ENCODE data around the gene MOV10. TPM values are rescaled to one million over a fixed set of nuclear protein-coding genes. Genes with fewer than 3 reads are reported as not detected.

Gene MOV10
- total and polyA plus RNA-seq, 9 of the 15 experiments (the other 6 are each of a cell fraction or from before 2014, with no cell fraction given): 16.7 to 105 (median 49.5) TPM

GRCh38 chr1:112702420-112703261 lies 28.2 kb downstream of the MOV10 start:
- H3K9ac ChIP-seq (ENCODE audit: insufficient read depth in 1 of 2, low read depth in 2 of 2, low read length in 2 of 2): peak overlapping the region; percentile 69 to 82; a peak in 3 of 4 replicates
- H3K9me1 ChIP-seq (ENCODE audit: control insufficient read depth, insufficient read depth, low read length): no peaks in the 10 kb centered on the region
- 80% methylated on average over 12 of the region's 12 CpGs for WGBS (ENCODE audit: insufficient coverage, low coverage, missing lambda C conversion rate)
- no peaks in the 10 kb centered on the region for H4K20me1 ChIP-seq (replicated peaks; ENCODE audit: control insufficient read depth, insufficient read depth, low read length)
- no TSS peak for BruUV-seq (replicated peaks)
- peaks cover 65% of the 10 kb centered on the region for H3K36me3 ChIP-seq (ENCODE audit: control insufficient read depth, insufficient read depth, low read length)
- CTCF ChIA-PET (ENCODE audit: low intra/inter-chr PET ratio): no interaction called here
- peaks cover 72% of the 10 kb centered on the region for H3K79me2 ChIP-seq (ENCODE audit: control insufficient read depth, insufficient read depth, low read length)
- no peak overlapping the region for H3K4me3 ChIP-seq
- peaks cover 82 to 85% of the 10 kb centered on the region in 2 experiments for H3K4me1 ChIP-seq (replicated peaks in 1 of 2; ENCODE audit: control insufficient read depth in 2 of 2, insufficient read depth in 2 of 2, low read length in 2 of 2)
- no peaks in the 10 kb centered on the region for H3K27me3 ChIP-seq (ENCODE audit: control insufficient read depth in 2 of 2, insufficient read depth in 2 of 2, low read length in 2 of 2)
- no peaks in the 10 kb centered on the region for H3K9me3 ChIP-seq (replicated peaks; ENCODE audit: control insufficient read depth, insufficient read depth, low read depth, low read length)
- intact Hi-C loops (cut with micrococcal nuclease): loop anchor here (10.0 kb wide), 1 partner anchor 238 kb away; no protein-coding TSS in a partner anchor
- POLR2A ChIA-PET: interaction anchor here (0.9 to 4.6 kb wide), 5 partner anchors 10 to 84 kb away, joined by 4 to 42 read pairs (median 4); partner anchors contain the start of genes MOV10, PPM1J and ST7L
- TF ChIP-seq UBTF (IDR thresholded peaks at IDR 0.05; ENCODE audit: borderline replicate concordance in 1 of 2, low read depth in 2 of 2, low read length in 2 of 2) (no peak), POLR2B (IDR thresholded peaks at IDR 0.05; ENCODE audit: low read depth, partially characterized antibody) (peak; percentile 7), SRF (CRISPR knock-in tag; IDR thresholded peaks at IDR 0.05) (no peak), POLR2AphosphoS5 (IDR thresholded peaks at IDR 0.05; ENCODE audit: control insufficient read depth, insufficient read depth, low read depth, low read length) (peak; percentile 31), RBFOX2 (IDR thresholded peaks at IDR 0.05; ENCODE audit: low read depth, low read length) (0 out of 2 replicates have a peak, but pooled peaks have one; percentile 23), POLR2AphosphoS2 (IDR thresholded peaks at IDR 0.05; ENCODE audit: low read length) (peak; percentile 88; the same call in 1 of the 2 replicates), POLR2A (conservative IDR thresholded peaks at IDR 0.05) (peak; percentile 25; the same call in 1 of the 2 replicates)
- TF ChIP-seq, protein P1, sequence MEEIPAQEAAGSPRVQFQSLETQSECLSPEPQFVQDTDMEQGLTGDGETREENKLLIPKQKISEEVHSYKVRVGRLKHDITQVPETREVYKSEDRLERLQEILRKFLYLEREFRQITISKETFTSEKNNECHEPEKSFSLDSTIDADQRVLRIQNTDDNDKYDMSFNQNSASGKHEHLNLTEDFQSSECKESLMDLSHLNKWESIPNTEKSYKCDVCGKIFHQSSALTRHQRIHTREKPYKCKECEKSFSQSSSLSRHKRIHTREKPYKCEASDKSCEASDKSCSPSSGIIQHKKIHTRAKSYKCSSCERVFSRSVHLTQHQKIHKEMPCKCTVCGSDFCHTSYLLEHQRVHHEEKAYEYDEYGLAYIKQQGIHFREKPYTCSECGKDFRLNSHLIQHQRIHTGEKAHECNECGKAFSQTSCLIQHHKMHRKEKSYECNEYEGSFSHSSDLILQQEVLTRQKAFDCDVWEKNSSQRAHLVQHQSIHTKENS (CRISPR knock-in tag; IDR thresholded peaks at IDR 0.05): no peak
- H2AFZ ChIP-seq (ENCODE audit: low read depth, low read length): no peak overlapping the region
- H3K4me2 ChIP-seq (ENCODE audit: insufficient read depth, low read length): no peak overlapping the region
- no peak for FAIRE-seq
- H3K27ac ChIP-seq (ENCODE audit: extremely low read depth, low read depth, low read length): peak overlapping the region; percentile 97; the same call in 2 of the 3 replicates
- in situ Hi-C loops (cut with MboI): no loop called here
- DNase-seq (ENCODE audit: extremely low read depth in 1 of 4, low spot score in 3 of 4): no peak
- ATAC-seq: no peak
